Esophagus squamous epithelium (tissue), 5 donors: ENCODE results near the gene KRT40. TPM values are rescaled to one million over a fixed set of nuclear protein-coding genes. Genes with fewer than 3 reads are reported as not detected.

Source experiments
- DNase-seq: peaks from one replicate; lab custom pipeline; 2025; lab: John Stamatoyannopoulos, UW
- H3K27ac ChIP-seq, 4 donors: fragments of 200-600 bp; sonication (generic); one replicate each; pipeline ENCODE4 v1.5.1; 2016 to 2019; ENCODE audit warnings: mild to moderate bottlenecking in 1 of 4
- H3K27me3 ChIP-seq, 4 donors: fragments of 200-600 bp; sonication (generic); 1 replicate in 3 of 4; 2 replicates in 1 of 4; pipeline versions ENCODE4 v1.5.1 to v1.6.0; 2017 to 2021; ENCODE audit warnings: antibody characterized with exemption in 1 of 4
- H3K36me3 ChIP-seq, 3 donors: fragments of 200-600 bp; sonication (generic); one replicate each; pipeline ENCODE4 v1.5.1; 2016 to 2019
- H3K4me1 ChIP-seq, 3 donors: fragments of 200-600 bp; sonication (generic); one replicate each; pipeline ENCODE4 v1.5.1; 2017 to 2019
- H3K4me3 ChIP-seq, 4 donors: fragments of 200-600 bp; sonication (generic); 1 replicate in 3 of 4; 2 replicates in 1 of 4; pipeline ENCODE4 v1.5.1; 2016 to 2019; ENCODE audit warnings: mild to moderate bottlenecking in 2 of 4, moderate library complexity in 1 of 4
- H3K9me3 ChIP-seq, 3 donors: fragments of 200-600 bp; sonication (generic); one replicate each; pipeline ENCODE4 v1.5.1; 2016 to 2019
- CTCF ChIP-seq, 6 experiments: fragments of 450-650 bp in 4 of 6; fragments of 200-600 bp in 2 of 6; sonication (generic) in 2 of 6; IDR thresholded peaks; one replicate each; pipeline ENCODE4 v1.5.1; 2016 to 2019; ENCODE audit warnings: antibody characterized with exemption in 6 of 6, mild to moderate bottlenecking in 4 of 6, moderate library complexity in 4 of 6
- POLR2A ChIP-seq, 4 donors: fragments of 450-650 bp; IDR thresholded peaks; one replicate each; pipeline ENCODE4 v1.6.1; 2017; ENCODE audit warnings: antibody characterized with exemption in 4 of 4, mild to moderate bottlenecking in 4 of 4, moderate library complexity in 3 of 4
- WGBS, 2 donors: methylation state at CpG; one replicate each; pipeline ENCODE4 v1.1.5; 2018; 5-methylcytosine and 5-hydroxymethylcytosine counted together
- intact Hi-C: fragments of 100-400 bp; cut with DNase I; formaldehyde crosslinking; loops from one replicate; pipeline ENCODE4 v1.15.0; 2022
- total RNA-seq, 4 donors: library from RNA; depleted of rRNA; stranded (reverse); fragments of >200 nt; gene quantifications; one replicate each; pipeline ENCODE4 v1.1.0, GENCODE V29; 2016
- donor health status: DM: yes; HTN: yes; CAD: no.

The KRT40 gene
- total RNA-seq, 4 donors from 2014 or later = 0.19 TPM; not detected in 3

GRCh38 chr17:40992666-40993065, 8.5 kb upstream of the KRT40 start:
- DNase-seq = no peak
- Histone ChIP-seq H3K4me3 (no peak overlapping the region), H3K9me3 (no peaks in the 10 kb centered on the region), H3K27ac (no peak overlapping the region), H3K27me3 (peaks cover 0 to 37% (median 0%) of the 10 kb centered on the region in 4 donors), H3K36me3 (no peaks in the 10 kb centered on the region), H3K4me1 (no peaks in the 10 kb centered on the region)
- TF ChIP-seq POLR2A (IDR thresholded peaks at IDR 0.05) (no peak), CTCF (IDR thresholded peaks at IDR 0.05) (no peak)
- 85 to 89% methylated on average over 3 of the region's 3 CpGs for WGBS, 2 donors
- intact Hi-C loops = no loop called here

- WGBS, 2 donors = 26 to 53% methylated on average over 8 of the region's 8 CpGs
- no peak for DNase-seq
- Histone ChIP-seq H3K27me3 (peaks cover 0 to 10% (median 0%) of the 10 kb centered on the region in 4 donors), H3K27ac (no peak overlapping the region), H3K4me1 (peaks cover 0 to 13% (median 0%) of the 10 kb centered on the region in 3 donors), H3K36me3 (no peaks in the 10 kb centered on the region), H3K9me3 (no peaks in the 10 kb centered on the region), H3K4me3 (no peak overlapping the region)
- TF ChIP-seq CTCF (IDR thresholded peaks at IDR 0.05) (no peak), POLR2A (IDR thresholded peaks at IDR 0.05) (no peak)
- intact Hi-C loops = no loop called here
Observed at GRCh38 chr17:40986920-40987319, 2.8 kb upstream of the KRT40 start.

- H3K4me3 ChIP-seq = no peak overlapping the region
- no peak for DNase-seq
- no peaks in the 10 kb centered on the region for H3K9me3 ChIP-seq
- 61 to 78% methylated on average over 5 of the region's 5 CpGs for WGBS, 2 donors
- H3K36me3 ChIP-seq = no peaks in the 10 kb centered on the region
- no peak overlapping the region for H3K27ac ChIP-seq
- intact Hi-C loops = no loop called here
- H3K4me1 ChIP-seq = peaks cover 0 to 12% (median 0%) of the 10 kb centered on the region in 3 donors
- TF ChIP-seq CTCF (IDR thresholded peaks at IDR 0.05) (no peak), POLR2A (IDR thresholded peaks at IDR 0.05) (no peak)
- peaks cover 0 to 24% (median 0%) of the 10 kb centered on the region in 4 donors for H3K27me3 ChIP-seq
Observed at GRCh38 chr17:40981115-40981514, 3.0 kb downstream of the KRT40 start.

GRCh38 chr17:40980596-40980995, 3.5 kb downstream of the KRT40 start:
- no peak overlapping the region for H3K4me3 ChIP-seq
- peaks cover 0 to 28% (median 0%) of the 10 kb centered on the region in 4 donors for H3K27me3 ChIP-seq
- H3K4me1 ChIP-seq = peaks cover 0 to 12% (median 0%) of the 10 kb centered on the region in 3 donors
- intact Hi-C loops = no loop called here
- no peaks in the 10 kb centered on the region for H3K9me3 ChIP-seq
- no peak for TF ChIP-seq CTCF (IDR thresholded peaks at IDR 0.05)
- no peak for TF ChIP-seq POLR2A (IDR thresholded peaks at IDR 0.05)
- H3K36me3 ChIP-seq = no peaks in the 10 kb centered on the region
- WGBS, 2 donors = 41 to 54% methylated on average over 8 of the region's 8 CpGs
- no peak overlapping the region for H3K27ac ChIP-seq
- DNase-seq = no peak

GRCh38 chr17:40980117-40980516, 4.0 kb downstream of the KRT40 start:
- no peak overlapping the region for H3K4me3 ChIP-seq
- no peaks in the 10 kb centered on the region for H3K36me3 ChIP-seq
- peaks cover 0 to 12% (median 0%) of the 10 kb centered on the region in 3 donors for H3K4me1 ChIP-seq
- peaks cover 0 to 33% (median 0%) of the 10 kb centered on the region in 4 donors for H3K27me3 ChIP-seq
- intact Hi-C loops = no loop called here
- H3K27ac ChIP-seq = no peak overlapping the region
- DNase-seq = no peak
- no peaks in the 10 kb centered on the region for H3K9me3 ChIP-seq
- TF ChIP-seq POLR2A (IDR thresholded peaks at IDR 0.05) = no peak
- no peak for TF ChIP-seq CTCF (IDR thresholded peaks at IDR 0.05)
- 87 to 98% methylated on average over 3 of the region's 3 CpGs for WGBS, 2 donors
